Middle frontal gyrus (tissue), 1 donor: Measurements from ENCODE around the gene HOXA7.

ENCODE experiments used
- DNase-seq: peaks from one replicate; pipeline ENCODE4 v3.0.0-alpha.2; 2015; ENCODE audit warnings: low spot score; ENCODE audit errors: extremely low spot score

Gene HOXA7

DNA sequence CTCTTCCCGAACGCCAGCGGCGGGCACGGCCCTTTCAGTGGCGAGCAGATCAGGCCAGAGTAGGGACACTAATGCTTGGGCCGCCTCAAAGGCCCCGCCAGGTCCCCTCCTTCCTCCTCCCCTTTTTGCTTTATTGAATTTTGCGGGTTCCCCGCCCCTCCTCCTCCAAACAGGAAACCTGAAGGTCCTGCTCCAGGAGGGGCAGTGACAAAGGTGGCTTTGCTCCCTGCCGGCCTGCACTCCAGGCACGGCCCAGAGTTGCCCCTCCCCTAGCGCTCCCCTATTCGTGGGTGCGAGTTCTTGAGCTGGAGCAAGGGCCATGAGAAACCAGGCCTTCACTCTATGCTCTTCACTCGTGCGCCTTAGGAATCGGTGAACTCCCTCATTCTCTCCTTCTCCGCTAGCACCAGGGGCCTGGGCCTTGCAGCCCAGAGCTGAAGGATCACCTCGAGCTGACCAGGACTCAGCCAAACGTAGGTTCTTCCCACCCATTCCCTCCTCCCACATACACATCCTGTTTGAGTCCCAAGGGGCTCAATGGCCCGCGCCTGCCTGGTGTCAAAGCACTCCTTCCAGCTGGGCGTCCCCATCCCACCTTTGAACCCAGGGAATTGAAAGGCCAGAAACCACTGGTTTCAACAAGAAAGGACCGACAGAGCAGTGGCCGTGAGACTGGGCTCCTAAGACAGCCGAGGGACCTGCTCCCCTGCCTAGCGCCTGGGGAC, 8.3 kb downstream of the HOXA7 start:
- DNase-seq = no peak

DNA sequence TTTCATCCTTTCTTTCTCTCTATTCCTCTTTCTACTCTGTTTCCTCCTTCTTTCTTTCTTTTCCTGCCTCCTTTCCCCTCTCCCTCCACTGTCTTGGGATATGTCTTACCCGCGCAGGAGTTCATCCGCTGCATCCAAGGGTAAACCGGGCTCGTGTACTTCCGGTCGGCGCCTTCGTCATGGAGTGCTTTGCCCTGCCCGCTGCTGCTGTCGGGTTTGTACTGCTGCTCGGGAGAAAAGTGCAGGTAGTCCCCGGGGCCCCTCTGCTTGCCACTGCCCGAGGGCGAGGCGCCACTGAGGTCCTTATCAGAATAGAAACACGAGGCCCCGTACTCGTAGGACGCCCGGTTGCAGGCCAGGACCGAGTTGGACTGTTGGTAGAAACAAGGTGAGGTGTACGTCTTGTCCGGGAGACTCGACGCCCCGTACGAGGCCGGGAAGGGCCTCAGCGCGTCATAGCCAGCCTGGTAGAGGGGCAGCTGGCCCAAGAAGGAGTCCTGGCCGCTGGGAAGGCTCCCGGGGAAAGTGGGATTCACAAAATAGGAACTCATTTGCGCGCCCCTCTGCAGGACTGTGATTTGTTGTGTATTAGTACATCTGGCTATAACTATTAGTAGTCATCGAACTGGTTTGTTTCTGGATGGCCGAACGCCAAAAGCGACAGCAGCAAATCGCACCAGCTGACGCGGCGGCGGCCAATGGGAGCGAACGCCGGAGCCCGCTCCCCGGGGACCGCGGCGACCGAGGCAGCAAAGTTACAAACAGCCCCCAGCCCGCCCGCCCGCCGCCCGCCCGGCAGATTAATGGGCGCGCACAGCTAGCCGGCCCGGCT, 9.1 kb downstream of the HOXA7 start, which contains the start of gene HOXA6:
Gene HOXA6, minus strand, starts transcription at position 576 of the 832 bp plus-strand sequence. Its CDS starts 25 bp downstream, at position 551.
- DNase-seq = no peak

DNA sequence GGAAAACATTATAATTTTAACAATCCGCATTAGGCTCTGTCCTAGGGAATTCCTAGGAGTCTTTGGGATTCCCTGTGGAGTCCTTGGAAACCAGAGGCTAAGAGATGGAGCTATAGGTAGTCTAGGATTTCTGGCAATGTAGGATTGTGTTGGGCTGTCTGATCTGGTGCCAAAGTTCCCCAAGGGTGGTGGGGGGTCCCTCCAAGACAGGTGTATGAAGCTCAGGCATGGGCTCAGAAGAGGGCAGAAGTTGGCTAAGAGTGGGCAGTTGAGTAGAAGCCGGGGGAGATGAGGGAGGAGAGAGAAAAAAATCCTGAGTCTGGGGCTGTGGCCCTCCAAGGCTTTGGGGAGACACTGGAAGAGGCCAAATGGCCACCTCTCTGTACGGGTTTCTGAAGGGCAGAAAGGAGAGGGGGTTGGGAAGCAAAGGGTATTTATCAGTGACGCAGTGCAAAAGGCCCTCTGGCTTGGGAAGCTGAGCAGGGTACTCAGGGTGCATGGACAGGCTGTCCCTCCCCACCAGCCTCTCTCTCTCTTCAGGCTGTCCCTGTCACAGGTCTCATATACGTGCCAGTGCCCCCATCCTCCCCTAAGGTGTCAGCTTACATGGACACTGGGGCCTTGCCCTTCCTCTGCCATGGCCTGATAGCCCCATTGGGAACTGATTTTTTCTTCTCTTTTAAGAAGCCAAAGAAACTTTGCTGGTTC, 9.8 kb downstream of the HOXA7 start:
- no peak for DNase-seq

DNA sequence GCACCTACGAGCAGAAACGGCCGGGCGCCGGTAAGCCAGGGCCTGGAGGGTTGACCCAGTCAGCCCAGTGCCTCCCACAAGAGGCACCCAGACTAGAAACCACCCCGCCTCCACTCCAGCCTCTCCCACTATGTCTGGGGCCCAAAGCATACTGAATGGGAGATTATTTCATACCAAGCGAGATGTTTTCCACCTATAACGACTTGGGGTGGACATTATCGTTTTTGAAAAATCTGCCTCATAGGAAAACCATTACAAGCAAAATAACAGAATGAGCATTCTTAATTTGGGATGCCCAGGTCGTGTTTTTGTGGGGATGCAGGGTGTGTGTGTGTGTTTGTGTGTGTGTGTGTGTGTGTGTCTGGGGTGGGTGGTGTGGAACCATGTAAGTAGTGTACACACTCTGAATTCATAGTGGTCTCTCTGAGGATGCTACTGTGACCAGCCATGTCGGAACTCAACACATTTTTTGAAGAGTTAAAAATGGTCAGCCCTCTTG, 10.5 kb downstream of the HOXA7 start:
- no peak for DNase-seq

DNA sequence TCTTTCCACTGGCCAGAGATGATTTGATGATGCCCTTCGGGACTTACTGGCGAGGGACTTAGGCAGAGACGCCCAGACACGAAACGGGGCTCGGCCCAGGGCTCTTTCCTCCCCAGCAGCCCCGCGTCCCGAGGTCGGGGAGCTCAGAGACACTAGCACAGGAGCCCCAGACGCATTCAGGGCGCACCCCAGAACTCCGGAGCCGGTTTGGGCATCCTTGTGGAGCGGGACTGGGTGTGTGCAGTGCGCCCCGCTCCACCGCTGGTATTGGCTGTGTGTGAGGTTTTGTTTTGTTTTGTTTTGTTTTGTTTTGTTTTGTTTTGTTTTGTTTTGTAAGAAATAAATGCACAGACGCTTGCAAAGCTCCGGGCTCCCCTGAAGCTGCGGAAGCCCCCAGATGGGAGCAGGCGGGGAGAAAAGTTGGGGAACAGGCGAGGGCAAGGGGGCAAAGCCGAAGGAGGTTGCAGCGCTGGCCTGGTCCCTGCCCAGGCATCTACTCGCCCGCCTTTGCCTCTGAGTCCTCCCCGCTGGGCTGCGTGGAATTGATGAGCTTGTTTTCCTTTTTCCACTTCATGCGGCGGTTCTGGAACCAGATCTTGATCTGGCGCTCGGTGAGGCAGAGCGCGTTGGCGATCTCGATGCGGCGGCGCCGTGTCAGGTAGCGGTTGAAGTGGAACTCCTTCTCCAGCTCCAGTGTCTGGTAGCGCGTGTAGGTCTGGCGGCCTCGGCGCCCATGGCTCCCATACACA, 11.1 kb downstream of the HOXA7 start:
- DNase-seq = no peak

DNA sequence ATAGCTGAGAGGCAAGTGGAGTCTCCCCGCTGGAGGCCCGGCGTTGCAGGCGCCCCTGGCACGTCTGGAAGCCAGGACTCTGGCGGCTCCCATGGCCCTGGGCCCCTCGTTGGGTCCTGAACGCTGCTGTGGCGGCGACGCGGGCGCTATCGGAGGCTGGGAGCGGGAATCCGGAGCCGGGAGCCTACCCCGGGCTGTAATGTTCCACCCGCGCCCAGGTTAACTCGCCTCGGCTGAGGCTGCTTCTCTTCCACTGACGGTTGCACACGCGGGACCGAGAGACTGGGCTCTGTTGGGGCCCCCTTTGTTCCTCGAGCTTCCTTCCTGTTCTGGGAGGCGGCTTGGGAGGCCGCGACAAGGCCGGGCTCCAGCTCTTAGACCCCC, 11.7 kb downstream of the HOXA7 start:
- DNase-seq = no peak

DNA sequence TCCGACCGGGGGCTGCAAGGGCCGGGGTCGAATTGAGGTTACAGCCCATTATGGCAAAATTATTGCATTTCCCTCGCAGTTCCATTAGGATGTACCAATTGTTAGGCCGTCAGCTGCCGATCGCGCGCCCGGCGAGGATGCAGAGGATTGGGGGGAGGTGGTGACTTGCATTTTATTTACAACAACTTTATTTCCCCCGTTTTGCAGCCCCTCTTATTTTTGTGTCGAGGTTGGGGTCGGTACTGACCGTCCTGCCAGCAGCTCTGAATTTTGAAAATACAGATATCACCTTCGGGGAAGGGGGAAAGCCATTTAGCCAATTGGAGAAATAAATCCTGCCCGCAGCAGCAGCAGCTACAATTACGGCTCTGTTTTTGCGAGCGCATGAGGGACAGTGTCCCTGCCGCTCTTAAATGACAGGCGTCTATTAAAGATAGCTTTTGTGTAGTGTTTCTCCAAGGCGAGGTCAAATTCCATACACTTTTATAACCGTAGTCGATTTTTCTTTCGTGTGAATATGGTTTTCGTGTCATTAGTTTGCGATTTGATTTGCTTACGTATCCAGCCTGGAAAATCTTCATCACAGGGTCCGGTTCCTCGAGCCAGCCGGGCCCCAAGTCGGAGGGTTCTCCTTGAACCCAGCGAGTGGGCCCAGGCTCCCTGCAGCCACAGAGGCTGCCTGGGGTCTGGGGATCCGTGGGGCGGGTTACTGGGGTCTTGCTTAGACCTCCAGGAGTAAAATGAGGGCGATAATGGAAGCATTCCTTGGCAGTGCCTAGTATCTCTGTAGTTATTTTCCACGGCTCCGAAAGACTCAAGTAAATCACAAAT, 12.3 kb downstream of the HOXA7 start:
- no peak for DNase-seq

DNA sequence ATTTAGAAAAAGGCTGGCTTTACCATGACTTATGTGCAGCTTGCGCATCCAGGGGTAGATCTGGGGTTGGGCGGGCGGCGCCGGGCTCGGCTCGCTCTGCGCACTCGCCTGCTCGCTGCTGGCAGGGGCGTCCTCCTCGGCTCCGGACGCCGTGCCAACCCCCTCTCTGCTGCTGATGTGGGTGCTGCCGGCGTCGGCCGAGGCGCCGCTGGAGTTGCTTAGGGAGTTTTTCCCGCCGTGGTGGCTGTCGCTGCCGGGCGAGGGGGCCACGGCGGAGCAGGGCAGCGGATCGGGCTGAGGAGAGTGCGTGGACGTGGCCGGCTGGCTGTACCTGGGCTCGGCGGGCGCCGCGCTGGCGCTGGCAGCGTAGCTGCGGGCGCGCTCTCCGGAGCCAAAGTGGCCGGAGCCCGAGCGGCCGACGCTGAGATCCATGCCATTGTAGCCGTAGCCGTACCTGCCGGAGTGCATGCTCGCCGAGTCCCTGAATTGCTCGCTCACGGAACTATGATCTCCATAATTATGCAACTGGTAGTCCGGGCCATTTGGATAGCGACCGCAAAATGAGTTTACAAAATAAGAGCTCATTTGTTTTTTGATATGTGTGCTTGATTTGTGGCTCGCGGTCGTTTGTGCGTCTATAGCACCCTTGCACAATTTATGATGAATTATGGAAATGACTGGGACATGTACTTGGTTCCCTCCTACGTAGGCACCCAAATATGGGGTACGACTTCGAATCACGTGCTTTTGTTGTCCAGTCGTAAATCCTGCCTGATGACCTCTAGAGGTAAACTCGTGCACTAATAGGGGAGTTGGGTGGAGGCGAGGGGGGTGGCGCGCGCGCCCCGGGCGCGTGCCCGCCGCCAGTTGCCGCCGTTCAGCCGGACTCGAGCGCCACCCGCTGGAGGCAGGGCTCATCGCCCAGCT, 13.2 kb downstream of the HOXA7 start, which contains the start of gene HOXA5:
Gene HOXA5, minus strand, starts transcription at position 659 of the 927 bp plus-strand sequence. Its CDS starts 74 bp downstream, at position 585.
- no peak for DNase-seq

DNA sequence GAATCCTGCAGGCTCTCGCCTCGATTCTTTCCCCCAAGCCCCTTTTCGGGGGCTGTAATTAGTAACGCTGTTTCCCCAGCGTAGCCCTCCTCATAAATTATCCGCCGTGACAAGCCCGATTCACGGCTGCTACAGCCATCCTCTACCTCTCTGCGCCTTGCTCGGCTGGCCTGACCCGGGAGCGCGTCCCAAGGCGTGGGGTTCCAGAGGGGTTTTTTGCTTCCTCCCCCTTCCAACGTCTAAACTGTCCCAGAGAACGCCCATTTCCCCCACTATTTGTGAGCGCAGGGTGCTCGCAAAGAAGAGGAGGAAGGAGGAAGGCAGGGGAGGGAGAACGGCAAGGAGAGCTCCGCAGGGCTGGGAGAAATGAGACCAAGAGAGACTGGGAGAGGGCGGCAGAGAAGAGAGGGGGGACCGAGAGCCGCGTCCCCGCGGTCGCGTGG, 13.9 kb downstream of the HOXA7 start:
- no peak for DNase-seq

DNA sequence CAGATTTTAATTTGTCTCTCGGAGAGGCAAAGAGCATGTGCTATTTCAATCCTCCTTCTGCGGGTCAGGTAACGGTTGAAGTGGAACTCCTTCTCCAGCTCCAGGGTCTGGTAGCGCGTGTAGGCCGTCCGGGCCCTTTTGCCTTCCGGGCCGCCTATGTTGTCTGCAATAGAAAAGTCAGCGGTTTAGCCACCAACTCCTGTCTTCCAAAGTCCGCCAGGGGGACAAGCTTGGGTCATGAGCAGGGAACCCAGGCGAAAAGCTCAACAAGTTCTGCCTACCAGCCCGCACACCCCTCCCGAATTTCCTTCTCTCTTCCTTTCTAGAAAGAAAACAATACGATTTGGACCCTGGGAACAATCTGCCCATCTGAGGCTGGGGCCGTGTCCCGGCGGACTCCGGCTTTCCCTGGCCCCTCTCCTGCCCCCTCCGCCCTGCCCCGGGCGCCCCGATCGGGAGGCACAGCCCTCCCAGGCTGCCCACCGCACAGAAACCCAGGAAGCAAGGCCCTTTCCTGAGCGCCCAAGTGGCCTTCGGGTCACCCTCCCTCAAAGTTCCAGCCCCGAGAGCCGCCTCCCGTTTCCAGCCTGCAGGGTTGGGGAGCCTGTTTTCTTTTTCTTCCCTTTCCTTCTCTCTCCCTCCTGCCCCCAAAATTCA, 14.4 kb downstream of the HOXA7 start:
- no peak for DNase-seq

DNA sequence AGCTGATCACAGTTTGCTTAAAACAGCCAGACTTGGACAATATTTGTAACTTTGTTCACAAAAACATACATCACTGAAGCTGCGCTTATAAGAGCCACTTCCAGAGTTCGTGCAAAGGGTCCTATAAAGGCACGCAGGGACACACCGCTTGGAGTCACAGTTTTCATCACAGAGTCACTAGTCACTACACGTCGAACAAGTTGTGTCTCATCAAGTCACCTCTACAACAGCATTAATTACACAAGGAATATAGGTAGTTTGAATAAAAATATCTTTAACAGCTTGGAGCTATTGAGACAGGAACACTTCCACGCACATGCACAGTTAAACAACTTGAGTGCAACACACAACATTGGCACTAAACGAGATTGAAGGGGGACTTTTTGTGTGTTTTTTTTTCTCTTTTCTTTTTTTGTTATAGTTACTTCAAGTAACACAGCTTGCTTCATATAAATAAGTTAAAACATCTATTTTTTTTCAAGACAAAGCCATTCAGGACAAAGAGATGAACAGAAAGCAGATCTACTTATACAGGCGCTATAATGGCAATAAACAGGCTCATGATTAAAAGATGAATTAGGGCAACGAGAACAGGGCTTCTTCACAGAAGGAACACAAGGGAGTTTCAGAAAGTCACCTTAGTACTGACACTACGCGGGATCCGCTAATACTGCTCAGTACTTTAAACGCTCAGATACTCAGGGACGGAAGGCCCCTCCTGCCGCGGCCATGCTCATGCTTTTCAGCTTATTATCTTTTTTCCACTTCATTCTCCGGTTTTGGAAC, 15.1 kb downstream of the HOXA7 start:
- DNase-seq = no peak

DNA sequence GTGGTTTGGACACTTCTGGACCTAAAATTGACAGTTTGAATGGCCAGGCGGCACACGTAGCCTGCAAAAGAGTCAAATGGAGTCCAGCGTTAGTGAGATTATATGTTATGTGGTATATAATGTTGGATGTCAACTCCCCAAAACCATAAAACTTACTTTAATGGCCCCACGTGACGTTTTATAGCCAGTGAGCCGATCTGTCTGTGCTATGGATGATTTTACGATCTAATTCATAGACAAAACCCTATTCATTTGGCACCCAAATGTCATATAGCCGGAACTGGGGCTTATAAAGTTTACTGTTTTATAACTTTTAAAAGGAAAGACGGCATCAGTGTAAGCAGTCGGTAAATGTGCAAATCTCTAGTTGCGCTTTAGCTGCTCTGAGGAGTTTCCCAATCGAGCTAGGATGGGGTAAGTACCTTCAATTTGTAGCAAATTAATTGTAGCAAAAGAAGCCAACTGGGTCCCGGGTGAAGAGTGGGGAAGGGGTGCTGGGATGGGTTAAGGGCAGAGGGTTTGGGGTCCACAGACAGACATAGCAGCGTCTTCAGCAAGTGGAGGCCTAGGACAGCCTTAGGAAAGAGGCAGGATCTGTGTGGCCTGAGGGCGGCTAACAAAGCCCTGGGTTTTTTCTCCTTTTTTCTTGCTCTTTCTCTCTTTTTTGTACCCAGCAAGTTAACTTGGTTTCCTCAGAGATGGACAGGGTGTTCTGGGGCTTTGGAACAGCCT, 16.2 kb downstream of the HOXA7 start:
- no peak for DNase-seq

DNA sequence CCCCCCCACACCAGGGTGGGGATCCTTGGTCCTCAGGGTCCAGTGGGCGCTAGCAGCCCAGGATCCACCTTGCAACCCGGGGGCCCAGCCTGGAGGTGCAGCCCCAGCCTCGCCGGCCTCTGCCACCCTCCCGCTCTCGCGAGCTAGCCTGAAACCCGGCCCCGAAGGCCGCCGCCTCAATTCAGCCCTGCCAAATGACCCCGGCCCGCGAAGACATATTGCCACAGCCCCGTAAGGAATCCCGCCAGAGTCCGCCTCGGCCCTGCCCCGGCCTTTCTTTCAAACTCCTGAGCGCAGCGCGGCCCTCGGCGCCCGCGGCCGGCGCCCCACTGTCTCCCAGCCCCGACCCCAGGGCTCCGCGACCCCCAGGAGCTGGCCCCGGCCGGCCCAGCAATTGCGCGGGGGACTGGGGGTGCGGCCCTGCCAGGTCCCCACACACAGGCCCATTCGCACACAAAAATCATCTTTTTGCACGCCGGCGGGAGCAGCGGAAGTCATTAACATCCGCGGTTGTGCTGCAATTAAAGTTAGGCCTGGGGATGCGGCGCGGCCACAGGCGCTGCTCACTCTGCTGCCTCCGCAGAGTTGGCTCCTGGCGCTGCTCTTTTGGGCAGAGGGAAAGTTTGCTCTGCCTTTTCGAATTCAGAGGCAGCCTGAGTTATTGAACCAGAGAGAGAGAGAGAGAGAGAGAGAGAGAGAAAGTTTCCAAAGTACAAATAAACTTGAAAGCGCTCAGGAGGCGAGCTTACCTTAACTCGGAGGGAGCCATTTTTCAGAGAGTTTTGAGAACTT, 16.9 kb downstream of the HOXA7 start:
- DNase-seq = no peak

DNA sequence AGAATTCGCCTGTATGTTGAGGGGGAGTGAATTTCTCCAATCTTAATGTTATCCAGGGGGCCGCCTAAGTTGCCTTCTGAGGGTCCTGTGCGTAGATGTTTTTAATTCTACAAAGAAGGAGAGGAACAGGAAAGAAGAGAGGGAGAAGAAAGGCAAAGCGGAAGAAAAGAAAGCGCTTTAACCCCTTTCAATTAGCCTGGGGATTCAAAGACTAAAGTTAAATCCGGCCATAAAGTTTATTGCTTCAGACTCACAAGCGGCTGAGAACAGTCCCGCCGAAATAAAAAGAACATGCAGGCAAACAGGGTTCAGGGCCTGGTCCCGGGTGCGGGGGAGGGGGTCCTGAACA, 17.5 kb downstream of the HOXA7 start:
- DNase-seq = no peak

DNA sequence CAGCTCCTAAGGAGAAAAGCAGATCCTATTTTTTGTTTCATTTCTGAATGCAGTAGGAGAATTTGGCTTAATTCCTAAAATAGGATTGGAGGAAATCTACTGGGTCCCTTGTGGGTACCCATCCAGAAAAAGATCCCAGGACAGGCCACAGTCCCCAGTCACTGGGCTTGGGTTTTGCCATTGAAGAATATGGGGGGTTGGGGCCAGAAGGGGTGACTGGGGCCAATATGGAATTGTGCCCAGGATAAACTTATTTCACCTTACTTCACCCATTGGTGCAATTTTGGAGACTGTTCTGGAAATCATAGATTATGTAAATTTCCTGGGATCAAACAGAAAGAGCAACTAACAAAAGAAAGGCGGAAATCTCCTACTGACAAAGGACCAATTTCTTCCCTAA, 18.0 kb downstream of the HOXA7 start:
- DNase-seq = no peak

DNA sequence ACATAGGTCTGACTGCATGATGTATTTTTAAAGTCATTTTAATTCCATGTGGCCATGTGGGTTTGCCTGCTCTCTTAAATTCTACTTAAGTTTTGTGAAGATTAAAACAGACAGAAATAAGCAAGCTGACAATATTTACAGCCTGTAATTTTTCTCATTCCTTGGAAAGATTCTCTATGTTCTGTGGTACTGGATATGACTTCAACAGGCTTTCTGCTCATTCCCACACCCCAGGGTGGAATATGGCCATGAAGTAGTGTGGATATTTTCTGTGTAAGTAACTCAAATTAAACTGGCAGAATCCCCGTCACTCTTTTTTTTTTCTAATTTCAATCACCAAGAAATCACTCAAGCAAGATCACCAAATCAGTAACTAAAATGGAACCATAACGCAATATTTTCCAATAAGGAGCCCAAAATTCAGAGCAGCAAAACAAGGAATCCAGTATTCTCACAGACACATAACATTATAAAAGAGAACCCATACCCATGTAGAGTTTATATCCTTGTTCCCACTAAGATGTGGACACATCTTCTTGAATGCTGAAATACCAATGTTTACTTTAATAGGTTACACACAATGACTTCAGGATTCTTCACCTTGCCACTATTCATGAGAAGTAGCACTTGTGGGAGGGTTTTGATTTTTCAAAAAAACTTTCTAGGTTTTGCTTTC, 18.7 kb downstream of the HOXA7 start:
- DNase-seq = no peak
